Smooth muscle cell (in vitro differentiated cells): Measurements from ENCODE around the gene CEMP1. TPM values are rescaled to one million over a fixed set of nuclear protein-coding genes. Genes with fewer than 3 reads are reported as not detected.

Experiments used
- DNase-seq: peaks from one replicate; lab custom pipeline; 2025; ENCODE audit not compliant: unreplicated experiment; lab: John Stamatoyannopoulos, UW
- H2AFZ ChIP-seq: fragments of 200-600 bp; sonication (generic); 2 replicates; pipeline ENCODE4 v1.6.0; 2016; ENCODE audit warnings: antibody characterized with exemption, low read depth, mild to moderate bottlenecking
- H3F3A ChIP-seq: fragments of 200-600 bp; sonication (generic); 2 replicates; pipeline ENCODE4 v1.6.0; 2017; ENCODE audit warnings: antibody characterized with exemption, low read depth
- H3K27ac ChIP-seq: fragments of 200-600 bp; sonication (generic); 2 replicates; pipeline ENCODE4 v1.5.1; 2016; ENCODE audit warnings: low read depth, mild to moderate bottlenecking
- H3K27me3 ChIP-seq: fragments of 200-600 bp; sonication (generic); 2 replicates; pipeline ENCODE4 v1.6.1; 2016; ENCODE audit warnings: low read depth, mild to moderate bottlenecking
- H3K36me3 ChIP-seq: fragments of 200-600 bp; sonication (generic); 2 replicates; pipeline ENCODE4 v1.5.1; 2016; ENCODE audit warnings: low read depth
- H3K4me1 ChIP-seq: fragments of 200-600 bp; sonication (generic); 2 replicates; pipeline ENCODE4 v1.5.1; 2016; ENCODE audit warnings: low read depth
- H3K4me2 ChIP-seq: fragments of 200-600 bp; sonication (generic); 2 replicates; pipeline ENCODE4 v1.6.0; 2016; ENCODE audit warnings: mild to moderate bottlenecking
- H3K4me3 ChIP-seq: fragments of 200-600 bp; sonication (generic); 2 replicates; pipeline ENCODE4 v1.5.1; 2016; ENCODE audit warnings: mild to moderate bottlenecking
- H3K79me2 ChIP-seq: fragments of 200-600 bp; sonication (generic); 2 replicates; pipeline ENCODE4 v1.6.0; 2016; ENCODE audit warnings: low read depth, mild to moderate bottlenecking
- H3K9ac ChIP-seq: fragments of 200-600 bp; sonication (generic); 2 replicates; pipeline ENCODE4 v1.6.0; 2016; ENCODE audit warnings: low read depth
- H3K9me3 ChIP-seq: fragments of 200-600 bp; sonication (generic); replicated peaks from 2 replicates; pipeline ENCODE4 v1.5.1; 2016; ENCODE audit warnings: low read depth
- H4K20me1 ChIP-seq: fragments of 200-600 bp; sonication (generic); 2 replicates; pipeline ENCODE4 v1.6.0; 2016; ENCODE audit warnings: low read depth
- WGBS: methylation state at CpG from one replicate; pipeline ENCODE4 v1.1.7; 2016; ENCODE audit warnings: low lambda C conversion rate; 5-methylcytosine and 5-hydroxymethylcytosine counted together
- polyA plus RNA-seq: library from polyadenylated mRNA; unstranded; fragments of >200 nt; fragmentation: Nextera tagmentation; extraction: Ambion mirVana; gene quantifications from 2 replicates; pipeline ENCODE4 v1.2.1, GENCODE V29; 2016
- total RNA-seq: library from RNA; depleted of rRNA; stranded (reverse); fragments of >200 nt; gene quantifications from 2 replicates; pipeline ENCODE4 v1.2.3, GENCODE V29; 2014
- TF ChIP-seq, protein P1 (sequence below): fragments of 200-600 bp; sonication (generic); IDR thresholded peaks from 2 replicates; pipeline ENCODE4 v1.5.1; 2017; ENCODE audit warnings: borderline replicate concordance, mild to moderate bottlenecking, antibody characterized with exemption; ENCODE audit not compliant: insufficient read depth, poor library complexity, severe bottlenecking

Gene CEMP1
- total and polyA plus RNA-seq, 2 experiments from 2014 or later: 1.7 TPM; not detected in 1

DNA sequence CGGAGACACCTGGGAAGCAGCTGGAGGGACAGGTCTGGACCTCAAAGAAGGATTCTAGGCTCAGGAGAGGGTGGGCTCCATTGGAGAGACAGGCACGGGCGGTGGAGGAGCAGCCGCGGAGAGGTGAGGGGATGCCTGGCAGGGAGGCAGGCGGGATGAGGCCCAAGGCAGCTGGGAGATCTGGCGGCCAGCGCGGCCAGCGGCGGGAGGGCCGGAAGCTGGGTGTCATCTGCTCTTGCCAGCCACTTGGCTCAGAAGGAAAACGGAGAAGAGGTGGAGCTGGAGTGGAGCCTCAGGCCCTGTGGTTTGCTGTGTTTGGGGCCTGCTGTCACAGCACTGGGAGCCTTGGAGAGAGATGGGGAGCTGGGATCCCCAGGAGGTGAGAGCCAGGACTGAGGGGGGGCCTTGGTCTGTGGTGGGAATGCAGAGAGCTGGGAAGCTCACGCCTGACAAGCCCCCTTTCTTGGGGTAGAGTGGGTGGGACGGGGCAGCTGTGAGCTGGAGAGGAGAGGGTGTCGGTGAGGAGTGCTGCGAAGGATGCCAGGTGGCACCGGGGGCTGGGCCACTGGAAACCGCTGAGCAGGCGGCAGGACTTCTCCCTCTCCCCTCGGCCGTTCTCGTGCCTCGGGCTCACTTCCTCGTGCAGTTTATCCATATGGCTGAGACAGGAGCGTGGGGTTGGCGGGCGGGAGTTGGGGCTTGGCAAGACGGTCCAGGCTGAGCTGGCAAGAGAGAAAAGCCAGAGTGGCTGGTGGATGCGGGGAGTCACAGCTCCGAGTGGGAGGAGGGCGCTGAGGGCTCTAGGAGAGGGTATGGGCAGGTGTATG, 48.3 kb downstream of the CEMP1 start:
- DNase-seq: no peak
- Histone ChIP-seq H3K9ac (no peak overlapping the region), H3K4me2 (no peak overlapping the region)

DNA sequence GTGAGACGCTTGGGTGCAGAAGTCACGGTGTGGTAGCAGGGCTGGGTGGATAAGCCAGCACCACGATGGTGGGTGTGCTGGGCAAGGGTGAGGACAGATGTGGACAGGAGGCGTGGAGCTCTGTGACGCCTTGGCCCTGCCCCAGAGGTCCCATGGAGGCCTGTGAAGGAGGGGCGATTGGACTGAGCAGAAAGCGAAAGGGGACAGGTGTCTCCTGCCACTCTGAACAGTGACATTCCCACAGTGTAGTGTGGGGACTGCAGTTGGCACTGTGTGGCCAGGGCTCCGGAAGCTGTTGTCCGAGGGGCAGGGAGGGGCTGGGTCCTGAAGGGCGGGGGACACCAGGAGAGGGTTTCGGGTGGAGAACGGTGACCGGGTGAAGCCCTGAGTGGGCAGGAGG, 49.0 kb downstream of the CEMP1 start:
- no peak overlapping the region for H3K9ac ChIP-seq
- H3K27ac ChIP-seq: no peak overlapping the region
- no peaks in the 10 kb centered on the region for H3K36me3 ChIP-seq
- no peak overlapping the region for H3K4me3 ChIP-seq
- H3K9me3 ChIP-seq: no peaks in the 10 kb centered on the region
- H4K20me1 ChIP-seq: peaks cover 83% of the 10 kb centered on the region
- H3F3A ChIP-seq: no peaks in the 10 kb centered on the region
- no peak overlapping the region for H3K4me2 ChIP-seq
- no peaks in the 10 kb centered on the region for H3K27me3 ChIP-seq
- WGBS: 95% methylated on average over 13 of the region's 13 CpGs
- peaks cover 7% of the 10 kb centered on the region for H3K79me2 ChIP-seq
- DNase-seq: no peak
- TF ChIP-seq, protein P1, sequence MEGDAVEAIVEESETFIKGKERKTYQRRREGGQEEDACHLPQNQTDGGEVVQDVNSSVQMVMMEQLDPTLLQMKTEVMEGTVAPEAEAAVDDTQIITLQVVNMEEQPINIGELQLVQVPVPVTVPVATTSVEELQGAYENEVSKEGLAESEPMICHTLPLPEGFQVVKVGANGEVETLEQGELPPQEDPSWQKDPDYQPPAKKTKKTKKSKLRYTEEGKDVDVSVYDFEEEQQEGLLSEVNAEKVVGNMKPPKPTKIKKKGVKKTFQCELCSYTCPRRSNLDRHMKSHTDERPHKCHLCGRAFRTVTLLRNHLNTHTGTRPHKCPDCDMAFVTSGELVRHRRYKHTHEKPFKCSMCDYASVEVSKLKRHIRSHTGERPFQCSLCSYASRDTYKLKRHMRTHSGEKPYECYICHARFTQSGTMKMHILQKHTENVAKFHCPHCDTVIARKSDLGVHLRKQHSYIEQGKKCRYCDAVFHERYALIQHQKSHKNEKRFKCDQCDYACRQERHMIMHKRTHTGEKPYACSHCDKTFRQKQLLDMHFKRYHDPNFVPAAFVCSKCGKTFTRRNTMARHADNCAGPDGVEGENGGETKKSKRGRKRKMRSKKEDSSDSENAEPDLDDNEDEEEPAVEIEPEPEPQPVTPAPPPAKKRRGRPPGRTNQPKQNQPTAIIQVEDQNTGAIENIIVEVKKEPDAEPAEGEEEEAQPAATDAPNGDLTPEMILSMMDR: no peak
- no peaks in the 10 kb centered on the region for H3K4me1 ChIP-seq
- no peak overlapping the region for H2AFZ ChIP-seq

More for the DNA sequence above, 48.3 kb downstream of the CEMP1 start:
- Histone ChIP-seq H2AFZ (no peak overlapping the region), H3K4me3 (no peak overlapping the region), H3F3A (no peaks in the 10 kb centered on the region), H3K9me3 (no peaks in the 10 kb centered on the region), H3K79me2 (peaks cover 3% of the 10 kb centered on the region), H3K27me3 (no peaks in the 10 kb centered on the region), H3K36me3 (no peaks in the 10 kb centered on the region), H4K20me1 (peaks cover 83% of the 10 kb centered on the region), H3K27ac (no peak overlapping the region), H3K4me1 (no peaks in the 10 kb centered on the region)
- WGBS: 93% methylated on average over 27 of the region's 32 CpGs
- TF ChIP-seq, protein P1: no peak

GRCh38 chr16:2481676-2482075, 49.5 kb downstream of the CEMP1 start:
- WGBS: 89% methylated on average over 7 of the region's 7 CpGs
- H3K4me3 ChIP-seq: no peak overlapping the region
- H3K36me3 ChIP-seq: no peaks in the 10 kb centered on the region
- no peak overlapping the region for H3K27ac ChIP-seq
- peaks cover 78% of the 10 kb centered on the region for H4K20me1 ChIP-seq
- no peak for DNase-seq
- H2AFZ ChIP-seq: no peak overlapping the region
- H3F3A ChIP-seq: no peaks in the 10 kb centered on the region
- no peaks in the 10 kb centered on the region for H3K9me3 ChIP-seq
- H3K4me2 ChIP-seq: no peak overlapping the region
- no peaks in the 10 kb centered on the region for H3K4me1 ChIP-seq
- peaks cover 8% of the 10 kb centered on the region for H3K79me2 ChIP-seq
- no peak overlapping the region for H3K9ac ChIP-seq
- TF ChIP-seq, protein P1: no peak
- no peaks in the 10 kb centered on the region for H3K27me3 ChIP-seq

DNA sequence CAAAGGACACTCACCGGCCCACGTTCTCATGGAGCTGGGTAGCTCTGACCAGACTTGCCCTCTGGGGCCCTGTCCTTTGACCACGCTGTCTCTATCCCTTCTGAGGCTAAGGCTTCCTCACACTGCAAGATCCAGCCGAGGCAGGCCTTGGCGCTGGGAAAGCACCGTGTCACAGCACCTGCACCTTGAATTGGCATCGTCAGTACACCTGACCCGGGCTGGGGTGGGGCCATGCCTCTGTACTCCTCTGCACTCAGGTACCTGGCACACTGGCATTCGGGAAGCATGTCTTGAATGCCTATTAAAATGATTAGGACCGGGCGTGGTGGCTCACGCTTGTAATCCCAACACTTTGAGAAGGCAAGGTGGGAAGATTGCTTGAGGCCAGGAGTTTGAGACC, 50.3 kb downstream of the CEMP1 start:
- Histone ChIP-seq H3K4me1 (no peaks in the 10 kb centered on the region), H4K20me1 (peaks cover 77% of the 10 kb centered on the region), H3K79me2 (peaks cover 8% of the 10 kb centered on the region), H3K36me3 (no peaks in the 10 kb centered on the region), H3F3A (no peaks in the 10 kb centered on the region), H3K9ac (no peak overlapping the region), H3K4me3 (no peak overlapping the region), H2AFZ (no peak overlapping the region), H3K27me3 (no peaks in the 10 kb centered on the region), H3K27ac (no peak overlapping the region), H3K9me3 (no peaks in the 10 kb centered on the region), H3K4me2 (no peak overlapping the region)
- 94% methylated on average over 12 of the region's 12 CpGs for WGBS
- TF ChIP-seq, protein P1: no peak
- DNase-seq: no peak
